GM19023 (cell line): ENCODE results near the gene DGCR8.

Source experiments
- ATAC-seq: cut with Tn5 transposase; IDR thresholded peaks from one replicate; pipeline ENCODE4 v1.9.1; 2021; ENCODE audit warnings: mild to moderate bottlenecking, moderate library complexity; ENCODE audit not compliant: unreplicated experiment

DGCR8 gene

DNA sequence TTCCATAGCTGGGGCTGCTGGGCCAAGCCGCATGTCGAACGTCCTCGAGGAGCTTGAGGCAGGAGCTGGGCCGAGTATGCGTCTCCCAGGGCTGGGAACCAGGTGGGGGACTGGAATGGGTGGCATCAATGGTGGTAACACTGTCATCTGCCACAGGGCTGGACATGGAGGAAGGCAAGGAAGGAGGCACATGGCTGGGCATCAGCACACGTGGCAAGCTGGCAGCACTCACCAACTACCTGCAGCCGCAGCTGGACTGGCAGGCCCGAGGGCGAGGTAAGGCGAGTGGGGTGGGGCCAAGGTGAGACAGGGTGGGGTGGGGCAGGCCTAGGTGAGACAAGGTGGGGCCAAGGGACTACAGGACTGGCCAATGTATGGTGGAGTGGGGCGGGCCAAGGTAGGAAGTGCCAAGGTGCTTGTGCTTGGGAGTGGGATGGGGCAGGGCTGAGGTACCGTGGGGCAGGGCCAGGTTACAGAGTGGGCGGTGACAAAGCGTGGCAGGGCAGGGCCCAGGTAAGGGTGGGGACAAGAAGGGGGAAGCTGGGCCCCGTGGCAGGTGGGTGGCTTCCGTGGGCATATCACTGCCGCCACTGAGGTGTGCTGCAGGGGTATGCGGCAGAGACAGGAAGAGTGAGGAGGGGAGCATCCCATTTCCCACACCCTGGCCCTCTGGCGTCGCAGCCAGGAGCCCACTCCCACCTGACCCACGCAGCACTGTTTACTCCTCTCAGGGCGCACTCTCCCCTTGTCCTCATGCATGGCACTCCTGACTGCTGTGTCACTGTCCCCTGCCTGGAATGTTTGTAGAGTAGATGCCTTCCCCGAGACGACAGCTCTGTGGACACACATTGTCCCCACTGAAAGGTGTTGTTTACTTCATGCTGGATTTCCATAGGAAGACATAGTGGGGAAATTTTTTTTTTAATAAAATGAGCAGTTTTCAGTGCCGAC is 27.5 kb upstream of the DGCR8 start:
- ATAC-seq = no peak

DNA sequence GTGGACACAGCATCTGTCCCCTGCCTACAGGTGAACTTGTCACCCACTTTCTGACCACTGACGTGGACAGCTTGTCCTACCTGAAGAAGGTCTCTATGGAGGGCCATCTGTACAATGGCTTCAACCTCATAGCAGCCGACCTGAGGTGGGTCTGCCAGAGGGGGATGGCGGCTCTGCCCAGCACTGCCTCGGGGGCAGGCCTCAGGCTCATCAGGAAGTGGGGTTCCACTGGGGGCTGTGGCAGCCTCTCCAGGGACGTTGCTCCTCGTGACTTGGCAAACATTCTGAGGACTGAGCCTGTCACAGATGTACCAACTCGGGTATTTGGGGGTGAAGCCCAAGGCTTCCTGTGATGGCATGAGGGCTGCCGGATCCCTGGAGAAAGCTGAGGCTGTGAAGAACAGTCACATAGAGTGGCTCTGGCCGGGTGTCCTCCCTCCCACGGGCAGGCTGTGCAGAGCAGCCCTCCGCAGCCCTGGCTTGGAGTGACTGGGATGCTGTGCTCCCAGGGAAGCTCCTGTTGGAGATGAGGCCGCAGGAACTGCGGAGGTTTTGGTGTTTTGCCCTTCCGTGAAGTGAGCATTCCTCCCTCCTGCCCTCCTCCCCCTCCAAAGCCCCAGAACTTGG is 26.5 kb upstream of the DGCR8 start:
- no peak for ATAC-seq

DNA sequence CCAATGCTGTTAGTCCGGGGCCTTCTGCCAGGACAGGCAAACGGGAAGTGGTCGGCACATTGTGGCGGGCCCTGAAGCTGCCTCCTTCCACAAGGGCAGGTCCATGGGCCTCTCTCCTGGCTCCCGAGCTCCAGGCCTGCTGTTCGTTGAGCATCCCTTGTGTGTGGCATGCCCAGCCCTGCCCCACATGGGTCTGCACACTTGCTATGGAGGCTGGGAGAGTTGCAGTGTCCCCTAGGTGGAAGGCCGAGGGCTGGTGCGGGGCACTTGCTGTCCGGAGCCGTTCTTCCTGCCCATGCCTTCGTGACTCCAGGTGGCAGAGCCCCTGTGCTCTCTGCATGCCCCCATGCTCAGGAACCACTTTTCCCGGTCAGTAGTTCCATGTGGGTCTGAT is 26.0 kb upstream of the DGCR8 start:
- ATAC-seq = no peak

DNA sequence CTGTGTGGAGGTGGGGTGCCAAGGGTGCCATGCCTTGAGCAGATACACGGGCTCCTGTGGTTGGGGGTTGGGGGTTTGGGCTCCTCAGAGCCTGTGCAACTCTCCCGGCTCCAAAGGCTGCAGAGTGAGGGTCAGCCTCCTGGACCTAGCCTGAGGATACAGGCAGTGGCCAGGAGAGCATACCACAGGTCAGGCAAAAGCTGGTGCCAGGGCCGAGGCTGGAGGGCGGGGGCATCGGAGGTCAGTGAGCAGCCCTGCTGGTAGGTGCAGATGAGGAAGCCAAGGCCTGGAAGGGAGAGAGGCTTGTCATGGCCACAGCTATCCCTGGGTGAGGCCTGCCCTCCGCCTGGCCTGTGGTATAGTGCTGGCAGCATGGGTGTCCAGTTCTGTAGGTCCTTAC is 25.6 kb upstream of the DGCR8 start:
- ATAC-seq = no peak

DNA sequence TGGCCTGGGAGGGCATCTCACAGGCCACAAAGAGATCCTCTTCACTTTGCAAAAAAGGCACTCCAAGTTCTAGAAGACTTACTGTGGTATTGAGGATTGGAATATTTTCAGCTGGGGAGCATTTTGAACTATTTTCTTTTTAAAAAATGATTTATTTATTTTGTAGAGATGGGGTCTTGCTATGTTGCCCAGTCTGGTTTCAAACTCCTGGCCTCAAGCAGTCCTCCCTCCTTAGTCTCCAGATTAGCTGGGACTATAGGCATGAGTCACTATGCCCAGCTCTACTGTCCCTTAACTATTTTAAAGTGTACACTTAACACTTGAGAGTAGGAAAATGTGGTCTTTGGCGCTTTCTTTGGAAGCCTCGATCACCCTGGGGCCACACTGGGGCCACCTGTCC is 24.9 kb upstream of the DGCR8 start:
- no peak for ATAC-seq

DNA sequence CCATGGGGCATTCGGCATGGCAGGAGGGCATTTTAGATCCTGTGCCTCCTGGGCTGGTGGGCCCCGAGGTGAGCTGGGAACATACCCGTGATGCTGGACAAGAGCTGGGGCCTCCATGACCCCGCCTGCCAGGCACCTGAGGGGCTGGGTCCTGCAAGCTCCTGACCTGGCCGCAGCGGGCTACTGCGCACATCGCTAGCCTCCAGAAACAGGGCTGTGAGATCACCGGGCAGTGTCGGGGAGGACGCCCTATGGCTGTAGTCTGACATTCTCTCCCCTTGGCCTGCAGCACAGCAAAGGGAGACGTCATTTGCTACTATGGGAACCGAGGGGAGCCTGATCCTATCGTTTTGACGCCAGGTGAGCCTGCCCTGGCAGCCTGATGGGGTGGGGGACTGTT is 24.4 kb upstream of the DGCR8 start:
- no peak for ATAC-seq

DNA sequence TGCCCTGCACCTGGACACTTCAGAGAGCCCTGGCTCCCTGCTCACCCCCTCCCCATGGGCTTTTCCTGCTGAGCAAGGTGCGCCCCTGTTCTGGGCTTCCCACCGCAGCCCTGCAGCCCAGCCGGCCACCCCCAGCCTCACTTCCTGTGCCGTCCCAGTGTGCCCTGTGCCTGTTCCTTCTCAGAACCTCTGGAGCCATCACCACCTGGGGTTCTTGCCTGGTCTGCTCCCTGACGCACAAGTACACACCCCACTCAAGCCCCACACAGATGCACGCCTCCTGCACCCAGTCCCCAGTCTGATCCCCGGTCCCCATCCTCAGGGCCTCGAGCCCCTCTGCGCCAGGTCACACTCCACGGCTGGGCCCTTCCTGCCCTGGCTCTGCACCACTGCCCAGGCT is 23.9 kb upstream of the DGCR8 start:
- ATAC-seq = no peak

DNA sequence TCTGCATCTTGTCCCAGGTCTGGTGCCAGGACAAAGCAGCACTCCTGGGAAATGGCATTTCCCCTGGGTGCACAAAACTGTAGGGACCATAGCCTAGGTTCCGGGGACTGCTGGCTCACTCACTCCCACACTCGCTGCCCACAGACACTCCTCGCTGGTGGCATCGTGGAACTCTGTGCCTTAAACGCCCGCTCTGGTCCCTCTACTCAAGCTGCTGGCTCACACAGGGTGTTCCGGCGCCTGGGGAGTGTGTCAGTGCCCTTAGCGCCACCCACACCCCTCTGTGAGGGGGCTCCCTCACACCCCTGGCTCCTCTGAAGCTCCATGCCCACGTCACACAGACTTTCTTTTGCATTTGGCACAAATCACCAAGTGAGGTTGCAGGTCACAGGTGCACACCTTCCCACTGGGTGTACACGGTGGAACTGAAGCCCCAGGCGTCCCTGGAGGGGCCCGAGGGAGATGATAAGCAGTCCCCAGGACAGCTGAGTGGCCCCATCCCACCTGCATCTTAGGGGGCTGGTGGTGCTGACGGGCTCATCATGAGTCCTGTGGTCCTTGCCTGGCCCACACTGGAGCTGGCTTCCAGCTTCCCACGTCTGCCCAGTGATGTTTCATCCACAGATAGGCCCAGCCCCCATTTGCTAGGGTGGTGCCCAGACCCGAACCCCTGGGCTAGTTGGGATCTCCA is 23.2 kb upstream of the DGCR8 start:
- no peak for ATAC-seq

DNA sequence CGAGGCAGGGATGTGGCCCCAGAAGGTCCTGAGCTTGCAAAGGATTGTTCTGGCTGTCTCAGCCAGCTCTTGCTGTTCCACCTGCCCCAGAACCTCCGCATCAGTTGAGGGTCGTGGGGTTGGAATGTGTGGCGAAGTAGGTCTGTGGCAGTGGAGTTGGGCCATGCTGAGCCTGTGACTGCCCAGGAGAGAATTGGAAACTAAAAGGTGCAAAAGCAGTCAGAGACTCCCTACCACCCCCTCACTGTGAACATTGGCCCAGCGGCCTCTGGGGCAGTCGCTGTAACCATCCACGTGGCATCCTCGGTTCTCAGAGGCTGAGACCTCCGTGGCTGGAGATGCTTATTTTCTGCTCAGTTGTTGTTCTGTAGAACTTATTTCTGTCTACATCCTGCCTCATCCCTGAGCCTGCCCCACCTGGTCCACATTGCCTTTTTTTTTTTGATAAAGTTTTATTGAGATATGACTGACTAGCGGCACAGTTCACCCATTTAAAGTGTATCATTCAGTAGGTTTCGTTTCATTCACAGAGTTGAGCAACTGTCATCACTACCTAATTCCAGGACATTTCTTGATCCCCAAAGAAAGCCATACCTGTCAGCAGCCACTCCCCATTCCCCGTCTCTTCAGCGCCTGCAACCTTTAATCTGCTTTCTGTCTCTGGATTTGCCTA is 22.3 kb upstream of the DGCR8 start:
- ATAC-seq = no peak

DNA sequence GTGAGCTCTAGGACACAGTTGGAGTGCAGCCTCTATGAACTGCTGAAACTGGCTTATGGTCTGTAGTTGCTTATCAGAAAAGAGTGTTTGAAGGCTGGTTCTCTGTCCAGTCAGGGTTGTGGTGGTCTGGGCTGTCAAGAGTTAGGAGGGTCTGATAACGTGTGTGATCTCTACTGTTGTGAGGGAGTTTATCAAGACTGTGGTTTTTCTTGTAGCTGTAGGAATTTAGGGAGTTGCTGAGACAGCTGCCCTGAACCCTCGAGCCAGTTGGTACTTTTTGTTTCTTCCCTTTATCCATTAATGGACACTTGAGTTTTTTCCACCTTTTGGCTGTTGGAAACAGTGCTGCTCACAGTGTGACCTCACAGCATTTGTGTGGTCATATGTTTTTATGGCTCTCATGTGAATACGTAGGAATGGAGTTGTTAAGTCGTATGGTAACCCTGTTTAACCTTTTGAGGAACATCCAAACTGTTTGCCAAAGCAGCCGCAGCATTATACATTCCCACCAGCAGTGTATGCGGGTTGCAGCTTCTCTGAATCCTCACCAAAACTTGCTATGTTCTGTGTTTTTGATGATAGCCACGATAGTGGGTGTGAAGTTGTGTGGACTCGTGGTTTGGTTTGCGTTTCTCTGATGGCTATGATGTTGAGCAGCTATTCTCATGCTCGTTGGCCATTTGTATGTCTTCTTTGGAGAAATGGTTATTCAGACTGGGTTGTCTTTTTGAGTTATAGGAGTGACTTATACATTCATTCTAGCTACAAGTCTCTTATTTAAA is 20.9 kb upstream of the DGCR8 start:
- ATAC-seq = no peak

DNA sequence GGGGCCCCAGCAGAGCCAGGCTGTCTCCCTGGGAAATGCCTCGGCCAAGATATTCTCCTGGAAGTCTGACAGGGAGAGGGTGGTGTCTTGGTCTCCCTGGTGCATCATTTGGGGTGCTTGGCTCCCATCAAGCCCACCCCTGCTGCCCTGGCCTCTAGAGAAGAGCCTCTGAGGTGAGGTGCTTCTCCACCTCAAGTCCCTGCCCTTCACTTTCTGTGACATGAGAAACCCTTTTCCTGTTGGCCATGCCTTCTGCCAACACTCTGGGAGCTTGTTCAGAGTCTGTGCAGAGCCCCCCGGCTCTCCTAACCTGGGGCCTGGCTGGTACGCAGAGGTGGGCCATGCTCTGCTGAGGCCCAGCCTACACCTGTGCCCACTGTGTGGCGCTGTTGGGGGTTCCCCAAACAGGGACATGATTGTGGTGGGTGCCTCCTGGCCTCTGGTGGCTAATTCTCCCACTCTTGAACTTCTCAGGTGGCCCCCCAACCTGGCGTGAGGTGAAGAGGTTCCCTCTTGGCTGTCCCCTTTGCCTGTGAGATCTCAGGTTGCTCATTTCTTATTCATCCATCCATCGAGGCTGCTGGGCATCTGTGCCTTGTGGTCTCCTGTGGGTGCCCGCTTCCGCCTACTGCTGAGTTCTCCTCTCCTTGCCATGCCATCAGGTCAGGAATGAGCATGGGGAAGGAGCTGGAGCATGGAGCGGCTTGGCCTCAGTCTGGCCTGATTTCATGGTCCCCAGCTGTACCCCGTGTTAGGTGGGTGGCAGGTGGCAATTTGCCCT is 19.2 kb upstream of the DGCR8 start:
- no peak for ATAC-seq

DNA sequence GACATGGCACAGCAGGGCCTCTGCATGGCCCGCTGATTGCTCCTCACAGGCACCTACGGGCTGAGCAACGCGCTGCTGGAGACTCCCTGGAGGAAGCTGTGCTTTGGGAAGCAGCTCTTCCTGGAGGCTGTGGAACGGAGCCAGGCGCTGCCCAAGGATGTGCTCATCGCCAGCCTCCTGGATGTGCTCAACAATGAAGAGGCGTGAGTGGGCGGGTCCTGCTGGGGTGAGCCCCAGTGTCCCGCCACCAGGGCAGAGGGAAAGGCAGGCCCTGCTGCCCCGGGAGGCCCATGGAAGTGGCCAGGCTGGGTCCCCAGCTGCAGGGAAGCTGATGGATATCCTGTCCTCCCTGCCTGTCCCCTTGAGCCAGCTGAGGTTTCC is 18.6 kb upstream of the DGCR8 start:
- no peak for ATAC-seq

DNA sequence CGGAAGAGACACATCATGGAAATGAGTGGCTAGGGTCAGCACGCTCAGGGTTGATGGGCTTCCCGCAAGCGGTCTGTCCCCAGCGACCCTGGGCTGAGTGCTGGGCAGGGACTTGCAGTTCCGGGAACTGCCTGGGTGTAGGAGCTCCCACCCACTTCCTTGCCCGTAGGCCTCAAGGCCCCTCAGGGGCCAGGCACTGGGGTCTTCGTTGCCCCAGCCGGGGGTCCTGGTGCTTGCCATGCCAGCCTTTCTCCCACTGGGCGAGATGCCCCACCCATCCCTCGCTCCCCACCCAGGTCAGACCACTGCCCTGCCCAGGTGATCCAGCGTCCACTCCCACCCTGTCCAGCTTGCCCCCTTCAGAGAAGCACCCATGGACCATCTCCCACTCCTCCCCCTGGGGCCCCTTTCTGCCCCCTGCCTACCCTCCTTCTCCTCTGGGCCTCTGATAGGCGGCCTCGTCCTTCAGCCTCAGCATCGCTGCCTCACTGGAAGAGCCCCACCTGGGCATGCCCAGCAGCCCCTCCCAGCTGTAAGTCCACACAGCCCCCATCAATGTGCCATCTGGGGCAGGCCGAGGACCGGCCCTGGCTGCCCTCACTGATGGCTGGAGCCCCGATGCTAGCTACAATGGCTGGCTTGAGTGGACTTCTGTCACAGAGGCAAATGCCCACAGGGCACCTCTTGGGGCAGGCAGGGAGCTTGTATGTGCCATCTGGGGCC is 17.8 kb upstream of the DGCR8 start:
- no peak for ATAC-seq

DNA sequence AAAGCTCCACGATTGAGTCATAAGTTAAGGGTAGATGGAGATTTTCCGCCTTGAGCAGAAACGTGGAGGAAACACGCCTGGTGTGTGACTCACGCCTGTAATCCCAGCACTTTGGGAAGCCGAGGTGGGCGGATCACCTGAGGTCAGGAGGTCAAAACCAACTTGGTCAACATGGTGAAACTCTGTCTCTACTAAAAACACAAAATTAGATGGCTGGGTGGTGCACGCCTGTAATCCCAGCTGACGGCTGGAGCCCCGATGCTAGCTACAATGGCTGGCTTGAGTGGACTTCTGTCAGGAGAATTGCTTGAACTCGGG is 17.3 kb upstream of the DGCR8 start:
- no peak for ATAC-seq

DNA sequence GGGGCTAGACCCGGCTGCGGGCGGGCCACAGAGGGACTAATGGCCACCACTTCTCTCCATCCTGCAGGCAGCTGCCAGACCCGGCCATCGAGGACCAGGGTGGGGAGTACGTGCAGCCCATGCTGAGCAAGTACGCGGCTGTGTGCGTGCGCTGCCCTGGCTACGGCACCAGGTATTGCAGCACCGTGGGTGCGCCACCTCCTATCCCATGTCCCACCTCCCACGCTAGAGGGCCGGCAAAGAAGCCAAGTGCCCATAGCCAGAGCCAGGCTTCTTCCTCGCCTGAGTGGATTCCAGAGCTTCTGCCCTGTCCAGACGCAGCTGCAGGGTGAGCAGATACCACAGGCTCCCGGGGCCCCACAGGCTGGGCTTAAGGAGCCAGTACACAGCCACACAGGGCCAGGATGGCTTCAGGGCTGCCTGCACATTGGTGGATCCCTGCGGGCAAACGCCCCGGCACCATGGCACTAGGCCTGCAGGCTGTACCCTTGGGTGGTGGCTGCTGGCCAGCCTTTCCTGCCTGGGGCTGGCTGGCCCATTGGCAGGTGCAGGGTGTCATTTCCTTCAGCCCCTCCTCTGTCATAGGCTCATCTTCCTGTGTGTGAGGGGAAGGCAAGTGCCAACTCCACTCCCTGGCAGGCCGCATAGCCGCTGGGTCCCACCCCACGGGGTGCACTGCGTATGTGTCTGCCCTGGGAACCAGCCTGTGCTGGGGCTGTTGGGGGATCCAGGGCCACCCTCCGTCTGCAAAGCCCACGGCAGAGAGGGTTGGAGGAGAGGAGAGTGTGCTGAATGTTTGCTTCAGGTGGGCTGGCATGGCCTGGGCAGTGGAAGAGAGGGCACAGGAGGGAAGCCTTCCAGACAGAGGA is 16.5 kb upstream of the DGCR8 start:
- ATAC-seq = no peak

DNA sequence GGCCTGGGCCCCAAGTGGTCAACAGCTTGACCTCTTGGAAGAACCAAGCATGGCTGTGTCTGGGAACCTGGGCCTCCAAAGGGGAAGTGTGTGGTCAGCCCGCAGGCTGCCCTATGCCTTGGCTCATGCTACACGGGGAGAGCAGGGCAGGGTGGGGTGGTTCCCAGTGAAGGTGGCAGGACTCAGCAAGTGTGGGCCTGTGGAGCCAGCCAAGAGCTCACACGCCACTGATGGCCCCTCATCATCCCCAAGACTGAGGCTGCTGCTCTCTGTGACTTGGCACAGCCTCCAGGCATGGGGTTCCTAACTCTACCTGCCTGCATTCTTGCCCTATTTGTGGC is 15.9 kb upstream of the DGCR8 start:
- no peak for ATAC-seq

DNA sequence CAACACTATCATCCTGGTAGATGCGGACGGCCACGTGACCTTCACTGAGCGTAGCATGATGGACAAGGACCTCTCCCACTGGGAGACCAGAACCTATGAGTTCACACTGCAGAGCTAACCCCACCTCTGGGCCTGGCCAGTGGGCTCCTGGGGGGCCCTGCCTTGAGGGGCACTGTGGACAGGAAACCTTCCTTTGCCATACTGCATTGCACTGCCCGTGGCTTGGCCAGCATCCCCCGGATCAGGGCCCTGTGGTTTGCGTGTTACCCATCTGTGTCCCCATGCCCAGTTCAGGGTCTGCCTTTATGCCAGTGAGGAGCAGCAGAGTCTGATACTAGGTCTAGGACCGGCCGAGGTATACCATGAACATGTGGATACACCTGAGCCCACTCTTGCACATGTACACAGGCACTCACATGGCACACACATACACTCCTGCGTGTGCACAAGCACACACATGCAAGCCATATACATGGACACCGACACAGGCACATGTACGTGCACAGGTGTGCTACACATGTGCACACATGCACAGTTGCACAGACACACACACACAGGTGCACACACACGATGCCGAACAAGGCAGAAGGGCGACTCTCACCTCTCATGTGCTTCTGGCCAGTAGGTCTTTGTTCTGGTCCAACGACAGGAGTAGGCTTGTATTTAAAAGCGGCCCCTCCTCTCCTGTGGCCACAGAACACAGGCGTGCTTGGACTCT is 15.3 kb upstream of the DGCR8 start:
- ATAC-seq = no peak
